Epithelial cell of prostate (primary cell): ENCODE measurements around the gene RUNX1.

ENCODE experiments used
- DNase-seq: peaks from one replicate; pipeline ENCODE4 v3.0.0-alpha.2; 2011; ENCODE audit warnings: low read depth, low spot score
- H3K27ac ChIP-seq: fragments of 450-650 bp; 2 replicates; pipeline ENCODE4 v1.5.1; 2017; ENCODE audit warnings: mild to moderate bottlenecking

The RUNX1 gene

DNA sequence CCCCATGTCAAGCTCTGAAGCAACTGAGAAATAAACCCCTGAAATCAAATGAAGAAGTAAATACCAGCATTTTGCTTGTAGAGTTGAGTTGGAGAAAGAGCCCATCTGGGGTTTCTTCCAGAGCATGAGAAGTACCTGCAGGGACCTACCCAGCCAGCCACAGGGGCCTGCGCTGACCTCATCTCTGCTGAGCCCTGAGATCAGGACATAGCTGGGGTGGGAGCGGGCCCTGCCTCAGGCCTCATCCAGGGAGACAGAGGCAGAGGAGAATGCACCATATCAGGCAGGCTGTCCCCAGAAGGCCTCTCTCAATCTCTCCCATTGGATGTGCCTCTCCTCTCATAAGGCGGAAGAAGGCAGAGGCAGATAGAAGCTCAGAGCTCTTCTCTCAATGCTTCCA is 27.6 kb downstream of the RUNX1 start:
- no peak for DNase-seq
- no peak overlapping the region for H3K27ac ChIP-seq

DNA sequence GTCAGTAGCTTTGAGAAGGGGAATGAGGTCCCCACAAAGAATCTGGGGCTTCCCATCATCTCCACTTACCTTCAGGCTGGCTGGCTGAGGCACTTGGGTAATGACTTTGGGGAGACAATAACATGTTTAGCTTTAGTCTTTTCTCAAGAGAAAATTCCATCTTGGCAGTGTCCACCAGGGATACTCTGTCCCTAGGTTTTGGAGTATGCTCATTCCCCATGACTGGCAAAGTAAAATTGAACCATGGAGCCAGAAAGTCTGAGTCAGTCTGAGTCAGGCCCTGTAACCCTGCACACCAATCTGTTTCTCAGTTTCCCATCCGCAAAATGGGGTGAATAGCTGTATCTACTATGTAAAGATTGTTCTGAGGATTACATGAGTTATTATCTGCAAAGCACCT is 28.2 kb downstream of the RUNX1 start:
- no peak for DNase-seq
- no peak overlapping the region for H3K27ac ChIP-seq

DNA sequence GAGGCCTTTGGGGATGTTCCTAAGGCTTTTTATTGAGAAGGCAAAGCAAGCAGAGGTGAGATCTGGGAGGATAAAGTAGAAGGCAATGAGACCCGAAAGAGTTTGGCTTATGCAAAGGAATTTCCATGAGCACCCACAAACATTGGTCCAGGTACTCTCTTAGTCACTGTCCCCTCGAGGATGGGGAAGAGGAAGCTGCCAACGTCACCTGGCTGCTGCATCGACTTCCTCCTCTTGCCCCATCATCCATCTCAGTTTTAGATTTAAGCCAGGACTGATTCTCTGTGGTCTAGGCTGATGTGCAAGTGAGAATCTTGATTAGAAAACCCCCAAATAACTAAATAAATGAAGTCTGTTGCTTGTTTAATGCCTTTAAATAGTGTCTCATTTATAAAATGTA is 28.7 kb downstream of the RUNX1 start:
- H3K27ac ChIP-seq: no peak overlapping the region
- DNase-seq: no peak

DNA sequence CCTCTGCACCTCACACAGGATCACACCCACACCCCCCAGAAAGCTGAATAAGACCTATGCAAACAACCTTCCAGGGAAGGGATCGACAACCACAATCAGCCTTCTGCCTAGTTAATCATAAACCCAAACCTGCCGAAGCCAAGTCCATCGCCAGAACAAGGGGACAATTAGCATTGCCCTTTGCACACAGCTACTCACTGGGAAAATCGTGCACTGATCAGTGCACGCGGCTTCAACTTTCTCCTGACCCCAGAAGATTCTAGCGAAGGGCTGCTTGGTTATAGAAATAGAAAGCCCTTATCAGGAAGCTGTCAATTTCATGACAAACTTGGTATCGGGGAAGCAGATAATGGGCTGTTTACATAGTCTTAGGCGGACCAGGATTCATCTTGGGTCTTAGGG is 29.5 kb downstream of the RUNX1 start:
- DNase-seq: no peak
- no peak overlapping the region for H3K27ac ChIP-seq

DNA sequence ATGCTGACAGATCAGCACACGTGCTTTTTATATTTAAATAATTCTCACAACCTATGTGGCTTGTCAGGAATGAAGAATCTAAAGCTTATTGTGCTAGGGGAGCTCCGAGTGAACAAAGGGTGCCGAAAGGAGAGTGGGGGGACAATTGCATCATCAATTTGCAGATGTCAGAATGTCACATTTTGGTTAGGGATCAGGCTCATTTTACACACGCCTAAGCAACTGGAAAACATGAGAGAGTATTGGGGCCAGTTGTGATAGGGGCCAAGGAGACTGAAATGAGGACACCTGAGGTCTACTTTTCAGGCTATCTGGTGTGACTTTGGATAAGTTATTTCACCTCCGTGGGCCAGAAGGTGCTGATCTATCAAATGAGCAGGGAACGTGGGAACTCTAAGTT is 31.8 kb downstream of the RUNX1 start:
- H3K27ac ChIP-seq: no peak overlapping the region
- DNase-seq: no peak

DNA sequence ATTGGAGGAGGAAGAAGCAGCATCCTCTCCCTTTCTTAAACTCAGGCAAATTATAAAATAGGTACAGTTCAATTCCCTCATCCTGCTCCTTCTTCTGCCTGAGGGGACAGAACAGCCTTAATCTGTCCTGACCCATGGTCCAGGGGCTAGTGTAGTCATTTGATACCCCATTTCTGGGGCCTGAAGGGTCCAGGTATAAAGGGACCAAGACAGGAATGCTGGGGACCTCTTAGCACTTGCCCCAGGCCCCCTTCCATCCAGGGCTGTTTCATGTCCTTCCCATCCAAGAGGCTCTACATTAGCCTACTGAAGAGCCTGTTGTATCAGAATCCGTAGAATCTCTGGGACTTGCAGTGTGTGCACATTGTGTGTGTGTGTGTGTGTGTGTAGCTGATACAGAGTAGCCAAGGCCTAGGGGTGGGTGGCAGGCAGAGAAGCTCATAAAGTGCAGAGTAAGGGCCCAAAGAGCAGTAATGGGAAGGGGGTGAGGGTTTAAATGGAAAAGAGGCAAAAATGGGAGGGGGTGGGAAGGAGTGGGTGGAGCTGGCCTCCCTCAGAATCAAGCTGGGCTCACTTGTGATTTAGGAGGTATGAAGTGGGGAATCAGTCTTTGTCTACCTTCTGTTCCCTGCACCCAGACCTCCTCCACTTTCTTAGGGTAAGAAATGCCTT is 32.4 kb downstream of the RUNX1 start:
- H3K27ac ChIP-seq: no peak overlapping the region
- no peak for DNase-seq

DNA sequence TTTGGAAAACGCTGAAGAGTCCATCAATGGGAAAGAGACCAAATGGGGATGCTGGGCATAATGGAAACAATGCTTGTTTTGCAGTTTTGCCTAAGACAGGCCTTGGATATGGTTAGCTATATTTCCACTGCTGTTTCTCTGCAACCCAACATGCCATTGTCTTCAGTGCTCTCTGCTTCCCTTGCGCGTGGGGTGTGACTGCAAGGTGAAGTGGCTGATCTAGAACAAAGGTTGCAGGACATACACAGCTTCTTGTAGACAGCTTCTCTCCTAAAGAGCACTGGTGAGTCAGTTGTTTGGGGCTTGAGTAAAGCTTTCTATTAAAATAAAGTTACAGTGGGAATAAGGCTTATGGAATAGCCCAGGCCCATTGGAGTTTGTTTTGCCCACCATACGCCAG is 33.0 kb downstream of the RUNX1 start:
- H3K27ac ChIP-seq: no peak overlapping the region
- no peak for DNase-seq

DNA sequence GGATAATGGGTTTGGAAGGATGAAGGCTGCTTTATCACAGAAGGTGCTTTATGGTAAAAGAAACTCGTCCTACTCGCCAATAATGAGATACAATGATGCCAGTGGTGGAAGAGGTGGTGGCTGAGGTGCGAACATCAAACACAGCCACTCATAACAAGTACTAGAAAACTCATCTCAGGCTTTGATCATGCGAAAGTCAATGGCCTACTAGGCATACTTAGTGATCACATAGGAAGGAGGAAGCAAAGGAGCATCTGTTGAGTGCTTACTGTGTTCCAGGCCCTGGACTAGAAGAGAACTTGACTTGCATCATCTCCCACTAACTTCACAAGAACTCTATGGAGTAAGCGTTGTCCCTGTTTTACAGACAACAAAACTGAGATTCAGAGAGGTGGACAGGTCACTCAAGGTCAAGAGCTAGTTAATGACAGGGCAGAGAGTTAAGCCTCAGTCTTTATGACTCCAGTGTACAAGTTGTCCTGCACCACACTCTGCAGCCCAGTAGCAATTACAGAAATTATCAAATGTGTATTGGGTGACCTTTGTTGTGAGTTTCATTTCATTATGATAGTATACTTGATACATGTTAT is 33.6 kb downstream of the RUNX1 start:
- DNase-seq: no peak
- H3K27ac ChIP-seq: no peak overlapping the region

DNA sequence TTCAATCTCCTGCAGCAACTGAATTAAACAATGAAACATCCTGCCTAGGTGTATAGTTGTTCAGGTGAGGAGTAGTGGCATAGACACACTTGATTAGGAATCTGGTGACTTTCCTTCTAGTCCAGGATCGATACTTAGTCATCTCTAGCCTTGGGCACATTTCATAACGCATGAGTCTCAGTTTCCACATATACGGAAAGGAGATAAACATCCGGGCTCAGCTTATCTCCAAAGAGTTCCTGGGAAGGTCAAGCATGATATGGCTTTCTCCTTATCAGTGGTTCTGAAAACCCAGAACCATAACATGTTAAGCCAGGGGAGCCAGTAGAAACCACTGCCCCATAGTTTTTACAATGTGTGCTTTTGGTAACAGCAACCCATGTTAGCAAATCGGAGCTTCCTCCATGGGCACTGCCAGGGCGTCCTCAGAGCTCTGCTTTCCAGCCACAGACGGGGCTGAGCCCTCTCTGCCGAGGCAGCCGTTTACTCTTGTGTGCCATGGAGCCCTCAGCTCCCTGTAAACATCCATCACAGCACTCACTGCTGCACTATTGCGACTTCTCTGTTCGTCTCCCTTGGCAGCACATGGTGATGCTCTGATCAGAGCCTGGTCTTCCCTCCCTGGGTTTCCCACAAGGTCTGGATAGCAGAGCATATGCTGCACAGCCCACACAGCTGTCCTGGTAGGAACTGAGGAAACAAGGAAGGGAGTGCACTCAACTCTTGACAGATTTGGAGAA is 34.6 kb downstream of the RUNX1 start:
- no peak overlapping the region for H3K27ac ChIP-seq
- no peak for DNase-seq

DNA sequence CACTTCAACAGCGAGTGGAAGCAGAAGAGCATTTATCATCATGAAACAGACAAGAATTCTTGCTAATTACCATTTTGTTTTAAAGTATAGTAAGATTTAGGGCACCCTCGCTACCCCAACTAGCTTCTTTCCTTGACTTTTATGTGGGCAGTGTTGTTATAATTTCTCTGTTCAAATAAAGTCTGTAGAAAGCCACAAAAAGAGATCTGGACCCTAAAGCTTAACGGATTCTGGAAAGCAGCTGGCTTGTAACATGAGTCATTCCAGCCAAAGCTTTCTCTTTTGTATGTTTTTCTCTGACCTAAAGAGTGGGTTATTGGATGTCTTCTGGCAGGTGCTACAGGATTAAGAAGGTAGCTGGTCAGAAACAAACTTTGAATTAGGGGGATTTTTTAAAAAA is 37.4 kb downstream of the RUNX1 start:
- no peak overlapping the region for H3K27ac ChIP-seq
- DNase-seq: no peak

DNA sequence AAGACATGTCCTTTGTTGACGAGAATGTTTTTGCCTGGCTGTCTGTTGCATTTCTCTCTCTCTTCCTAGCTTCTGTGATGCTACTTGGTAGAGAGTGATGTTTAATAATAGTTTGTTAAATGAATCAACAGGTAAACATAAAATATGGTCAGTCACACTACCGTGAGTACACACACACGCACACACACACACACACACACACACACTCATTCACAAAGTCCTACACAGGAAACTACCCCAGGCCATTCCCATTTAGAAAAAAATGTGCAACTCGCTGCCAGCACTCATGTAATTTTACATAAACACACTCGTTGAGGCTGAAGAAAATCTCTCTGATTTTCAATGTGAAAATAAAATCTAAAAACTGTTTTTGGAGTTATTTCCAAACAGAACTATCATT is 38.7 kb downstream of the RUNX1 start:
- no peak for DNase-seq
- H3K27ac ChIP-seq: no peak overlapping the region

DNA sequence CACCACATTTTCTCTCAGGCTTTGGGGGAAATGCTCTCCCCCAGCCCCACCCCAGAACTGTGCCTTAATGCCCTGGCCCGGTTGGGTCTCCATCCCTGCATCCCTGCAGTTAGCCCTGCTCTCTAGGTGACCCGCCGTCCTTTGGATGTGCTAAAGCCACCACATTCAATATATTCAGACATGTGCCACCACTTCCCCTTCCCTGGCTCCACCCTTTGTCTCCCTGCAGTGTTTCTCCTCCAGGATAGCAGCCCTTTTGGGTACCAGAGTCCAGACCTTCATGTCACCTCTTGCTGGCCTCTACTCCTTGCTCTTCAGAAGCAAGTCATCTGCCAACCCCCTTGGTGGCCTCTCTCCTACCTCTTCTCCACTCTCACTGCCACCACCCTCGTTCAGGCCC is 41.8 kb downstream of the RUNX1 start:
- no peak for DNase-seq
- no peak overlapping the region for H3K27ac ChIP-seq

DNA sequence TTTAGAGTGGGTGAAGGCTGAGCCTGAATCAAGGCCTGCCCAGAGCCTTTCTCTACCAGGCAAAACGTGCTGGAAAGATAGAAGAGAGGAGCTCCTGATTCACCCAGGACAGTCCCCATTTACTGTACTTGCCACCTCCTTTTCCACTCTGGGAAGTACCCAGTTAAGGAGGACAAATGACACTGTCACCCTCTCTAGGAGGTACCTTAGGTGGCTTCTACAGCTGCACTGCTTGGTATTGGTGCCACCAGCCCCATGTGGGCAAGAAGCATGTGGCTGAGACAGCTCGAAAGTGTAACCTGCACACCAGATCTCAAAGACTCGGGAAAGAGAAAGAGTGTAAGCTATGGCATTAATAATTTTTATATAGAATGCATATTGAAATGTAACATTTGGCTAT is 42.3 kb downstream of the RUNX1 start:
- no peak for DNase-seq

DNA sequence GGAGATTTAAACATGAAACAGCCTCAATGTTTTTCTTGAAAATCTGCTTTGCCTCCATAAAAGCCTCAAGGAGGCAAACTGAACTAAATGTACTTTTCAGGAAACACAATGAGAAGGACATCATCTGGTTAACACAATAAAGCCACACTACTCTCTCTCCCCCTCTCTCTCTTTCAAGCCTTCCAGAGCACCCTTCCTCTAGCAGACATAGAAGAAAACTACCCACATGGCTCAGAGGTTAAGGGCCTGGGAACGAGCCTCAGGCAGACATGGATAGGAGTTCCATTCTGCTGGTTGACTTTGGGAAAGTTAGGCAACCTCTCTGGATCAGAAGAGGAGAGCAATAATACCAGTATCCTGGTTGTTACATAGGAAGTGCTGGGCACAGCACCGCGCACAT is 42.9 kb downstream of the RUNX1 start:
- H3K27ac ChIP-seq: no peak overlapping the region
- no peak for DNase-seq

More for the DNA sequence above, 42.3 kb downstream of the RUNX1 start:
- H3K27ac ChIP-seq: no peak overlapping the region

DNA sequence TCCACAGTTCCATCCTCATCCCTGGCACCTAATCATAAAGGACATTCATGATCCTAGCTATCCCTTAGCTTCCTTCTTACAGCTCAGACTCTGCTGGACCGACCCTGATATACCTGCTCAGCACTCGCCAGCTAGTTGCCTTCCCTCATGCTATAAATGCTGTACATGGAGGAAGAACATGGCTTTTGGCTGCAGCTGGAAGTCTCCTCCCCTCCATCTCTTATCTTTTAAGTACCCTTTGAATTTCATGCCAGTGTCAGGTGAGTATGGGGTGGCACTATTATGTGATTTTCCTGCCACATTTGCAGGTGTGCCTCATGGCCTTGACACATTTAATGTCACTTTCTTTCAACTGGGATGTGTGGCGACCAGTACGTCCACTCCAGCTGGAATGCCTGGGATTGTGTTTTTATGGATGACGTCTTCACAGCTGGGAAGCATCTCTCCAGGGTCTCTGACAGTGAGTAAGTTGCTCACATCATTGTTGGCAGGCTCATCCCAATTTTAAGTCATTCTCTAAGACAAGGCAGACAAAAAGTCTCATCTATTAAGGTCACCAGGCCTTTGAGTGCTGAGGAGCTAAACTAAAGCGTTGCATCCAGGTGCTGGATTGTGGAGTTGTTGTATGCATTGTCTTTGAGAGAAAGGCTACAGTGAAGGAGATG is 43.4 kb downstream of the RUNX1 start:
- DNase-seq: no peak
- no peak overlapping the region for H3K27ac ChIP-seq

DNA sequence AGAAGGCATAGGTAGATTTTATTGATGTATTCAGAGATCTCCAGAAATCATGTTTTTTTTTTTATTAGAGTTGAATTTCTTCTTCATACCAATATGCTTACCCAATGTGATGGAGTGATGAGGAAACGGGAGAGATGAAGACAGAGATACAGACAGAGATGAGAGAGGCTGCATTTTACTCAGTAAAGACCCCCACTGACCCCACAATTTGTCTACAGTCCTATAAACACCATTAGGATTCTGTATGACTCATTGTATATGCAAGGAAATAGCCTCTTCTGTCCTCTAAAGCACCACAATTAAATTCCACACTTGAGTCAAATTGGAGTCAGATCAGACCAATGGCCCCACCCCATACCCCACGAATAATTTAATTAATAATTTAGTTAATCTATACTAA is 44.0 kb downstream of the RUNX1 start:
- no peak overlapping the region for H3K27ac ChIP-seq
- DNase-seq: no peak

DNA sequence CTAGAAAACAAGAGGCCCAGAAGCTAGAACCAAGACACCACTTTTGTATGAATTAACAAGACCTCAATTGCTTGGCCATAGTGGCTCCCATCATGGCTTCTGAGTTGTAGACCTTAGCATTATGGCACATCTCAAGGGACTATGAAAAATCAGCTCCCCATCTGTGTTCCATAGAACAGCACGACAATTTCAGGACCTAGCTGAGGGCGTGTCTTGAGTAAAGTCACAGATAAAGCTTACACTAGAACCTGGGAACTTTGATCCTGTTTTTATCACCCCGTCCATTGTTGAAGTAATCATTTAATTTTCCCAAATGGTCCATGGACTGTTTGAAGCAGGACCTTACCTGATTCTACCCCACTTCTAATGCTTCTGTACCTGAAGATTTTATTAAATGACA is 44.8 kb downstream of the RUNX1 start:
- H3K27ac ChIP-seq: no peak overlapping the region

DNA sequence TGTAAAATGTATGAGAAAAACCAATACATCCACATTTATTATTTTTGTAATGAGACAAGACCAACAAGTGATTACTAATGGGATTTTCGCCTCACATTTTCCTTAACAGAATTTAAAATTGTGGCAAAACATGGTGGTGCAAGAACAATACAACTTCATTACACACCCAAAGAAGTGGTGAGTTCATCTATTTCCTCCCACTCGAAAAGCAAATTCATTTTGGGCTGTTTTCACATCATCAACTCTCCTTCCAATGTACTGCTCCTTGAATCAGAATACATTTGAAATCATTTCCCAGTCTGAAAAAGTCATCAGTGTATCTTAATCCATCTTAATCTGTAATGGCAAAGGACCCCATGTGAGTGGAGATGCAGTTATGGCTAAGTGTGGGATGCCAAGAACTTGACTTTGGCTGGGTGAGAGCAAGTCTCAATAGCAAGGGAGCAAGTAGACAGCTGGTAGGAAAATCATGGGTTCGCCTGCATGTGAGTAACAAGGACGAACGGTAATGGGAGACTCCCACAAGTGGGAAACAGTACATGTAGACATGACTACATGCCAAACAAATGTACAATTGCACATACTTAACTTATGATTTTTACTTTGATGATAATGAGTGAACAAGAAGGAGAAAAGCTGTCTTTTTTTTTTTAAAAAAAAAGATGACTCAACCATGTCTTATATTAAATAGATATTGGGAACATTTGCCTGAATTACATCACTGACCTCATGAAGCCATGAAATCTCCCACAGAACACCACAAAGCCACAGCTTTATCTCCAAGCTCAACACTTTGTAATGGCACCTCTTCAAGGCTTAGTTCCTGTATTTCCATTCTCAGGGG is 46.0 kb downstream of the RUNX1 start:
- no peak overlapping the region for H3K27ac ChIP-seq
- DNase-seq: no peak

More for the DNA sequence above, 44.8 kb downstream of the RUNX1 start:
- no peak for DNase-seq

DNA sequence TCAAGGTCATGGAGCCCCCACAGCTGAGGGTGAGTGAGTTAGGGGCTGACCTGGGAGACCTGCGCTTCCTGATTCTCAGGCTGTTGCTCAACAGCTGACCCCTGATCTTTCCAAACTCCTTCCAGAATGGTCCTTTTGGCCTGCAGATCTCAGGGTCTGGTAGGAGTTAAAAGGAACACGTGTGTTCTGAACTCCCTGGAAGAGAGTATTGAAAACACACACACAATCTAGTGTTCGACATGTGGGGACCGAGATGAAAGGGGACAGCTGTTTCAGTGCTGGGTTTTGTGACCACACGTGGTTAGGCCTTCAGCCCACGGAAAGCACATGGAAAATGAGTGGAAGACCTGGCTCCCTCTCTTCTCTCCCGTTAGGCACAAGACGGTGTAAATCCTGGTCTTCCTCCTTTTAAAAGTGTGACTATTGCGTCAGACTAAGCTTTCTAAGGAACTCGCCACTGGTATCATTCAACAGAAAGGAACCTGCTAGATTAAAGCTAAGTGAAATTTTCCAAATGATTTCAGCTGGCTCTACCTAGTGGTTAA is 49.6 kb downstream of the RUNX1 start:
- DNase-seq: no peak
- H3K27ac ChIP-seq: no peak overlapping the region

DNA sequence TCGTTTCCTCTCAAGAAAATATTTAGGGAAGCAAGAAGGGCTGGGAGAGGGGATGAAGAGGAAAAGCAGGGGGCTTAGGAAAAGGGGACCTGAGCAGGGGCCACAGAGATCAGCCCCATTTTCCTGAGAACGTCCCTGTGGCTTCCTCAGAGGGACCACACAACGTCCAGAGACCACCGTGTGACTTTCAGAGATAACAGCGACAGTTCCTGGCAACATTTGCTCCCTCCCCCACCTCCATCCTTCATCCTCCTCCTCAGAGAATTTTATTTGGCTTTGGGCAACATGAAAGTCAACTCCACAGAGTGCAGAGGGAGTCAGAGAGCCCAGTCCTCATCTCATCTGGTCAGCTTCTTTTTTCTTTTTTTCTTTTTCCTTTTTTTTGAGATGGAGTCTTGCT is 50.9 kb downstream of the RUNX1 start:
- no peak overlapping the region for H3K27ac ChIP-seq
- no peak for DNase-seq
